K562 (cell line): ENCODE measurements around the gene CAPN2. TPM values are rescaled to one million over a fixed set of nuclear protein-coding genes. Genes with fewer than 3 reads are reported as not detected.

Source experiments
- ATF2 ChIP-seq: sonication (generic); formaldehyde crosslinking; IDR thresholded peaks from 2 replicates; pipeline ENCODE4 v1.8.1; 2022; ENCODE audit warnings: missing genetic modification reagents
- CBX2 ChIP-seq: fragments of 200-600 bp; sonication (generic); IDR thresholded peaks from one replicate; pipeline ENCODE4 v1.6.1; 2012; ENCODE audit warnings: mild to moderate bottlenecking, low read length, inconsistent platforms; ENCODE audit not compliant: insufficient read depth, poor library complexity, severe bottlenecking
- CHCHD3 ChIP-seq: fragments of 250-450 bp; sonication (Bioruptor Pico); IDR thresholded peaks from 2 replicates; pipeline ENCODE4 v2.1.2; 2022; ENCODE audit warnings: mild to moderate bottlenecking
- DPF2 ChIP-seq: fragments of 450-650 bp; IDR thresholded peaks from 2 replicates; pipeline ENCODE4 v1.6.1; 2016
- MEIS2 ChIP-seq: fragments of 450-650 bp; IDR thresholded peaks from 2 replicates; pipeline ENCODE4 v1.6.1; 2014; ENCODE audit warnings: mild to moderate bottlenecking; ENCODE audit not compliant: partially characterized antibody
- RBM25 ChIP-seq: fragments of 200-400 bp; formaldehyde crosslinking; IDR thresholded peaks from 2 replicates; pipeline ENCODE4 v1.6.1; 2018; ENCODE audit warnings: low read length, low read depth, moderate library complexity; ENCODE audit not compliant: severe bottlenecking
- SMAD2 ChIP-seq: fragments of 150-350 bp; IDR thresholded peaks from 2 replicates; pipeline ENCODE4 v1.6.1; 2014; ENCODE audit warnings: low read depth, mild to moderate bottlenecking, low read length
- SMARCA5 ChIP-seq: fragments of 450-650 bp; IDR thresholded peaks from 2 replicates; pipeline ENCODE4 v1.6.1; 2016
- SRSF9 ChIP-seq: fragments of 200-400 bp; formaldehyde crosslinking; IDR thresholded peaks from 2 replicates; pipeline ENCODE4 v1.6.1; 2017; ENCODE audit warnings: low read depth, low read length, borderline replicate concordance
- ZNF347 ChIP-seq: fragments of 450-650 bp; formaldehyde crosslinking; IDR thresholded peaks from 2 replicates; pipeline ENCODE4 v1.4.0; 2020; ENCODE audit warnings: low read depth, mild to moderate bottlenecking, moderate library complexity
- polyA plus RNA-seq, 8 experiments: library from polyadenylated mRNA; depleted of rRNA in 4 of 8; stranded (reverse) in 5 of 8; unstranded in 3 of 8; fragments of >200 nt; fragmentation: Nextera tagmentation in 2 of 8; fragmentation: Illumina TruSeq in 1 of 8; extraction: Ambion mirVana in 2 of 8; extraction: Trizol in 1 of 8; gene quantifications; 2 replicates each; pipeline versions ENCODE4 v1.2.1 to v1.2.3, GENCODE V29; 2011 to 2014; ENCODE audit warnings: inconsistent platforms in 1 of 8, missing spikeins in 1 of 8
- total RNA-seq, 7 experiments: library from RNA; depleted of rRNA in 6 of 7; stranded (reverse); fragments of >200 nt in 6 of 7; fragmentation: Illumina TruSeq in 2 of 7; extraction: Trizol in 2 of 7; gene quantifications; 2 replicates each; pipeline versions ENCODE4 v1.2.1 to v1.2.3, GENCODE V29; 2011 to 2021; ENCODE audit warnings: low replicate concordance in 1 of 7
- TF ChIP-seq, protein P1 (sequence below), 2 experiments: fragments of 450-650 bp in 1 of 2; sonication (generic) in 1 of 2; formaldehyde crosslinking in 1 of 2; IDR thresholded peaks; 2 replicates each; pipeline versions ENCODE4 v1.7.1 to v1.9.0; 2016 to 2022; ENCODE audit warnings: inconsistent platforms in 1 of 2, mild to moderate bottlenecking in 1 of 2, missing genetic modification reagents in 1 of 2
- TF ChIP-seq, protein P2 (sequence below): conservative IDR thresholded peaks from 2 replicates; pipeline ENCODE4 v1.6.1; 2011; ENCODE audit warnings: low read depth, mild to moderate bottlenecking, low read length; ENCODE audit not compliant: control insufficient read depth
- TF ChIP-seq, protein P3 (sequence below): fragments of 450-650 bp; IDR thresholded peaks from 2 replicates; pipeline ENCODE4 v1.6.1; 2017; ENCODE audit warnings: antibody characterized with exemption

The CAPN2 gene
- total and polyA plus RNA-seq, 9 of the 15 experiments (the other 6 are each of a cell fraction or from before 2014, with no cell fraction given), result 24.6 to 157 (median 101) TPM

- TF ChIP-seq, protein P1, sequence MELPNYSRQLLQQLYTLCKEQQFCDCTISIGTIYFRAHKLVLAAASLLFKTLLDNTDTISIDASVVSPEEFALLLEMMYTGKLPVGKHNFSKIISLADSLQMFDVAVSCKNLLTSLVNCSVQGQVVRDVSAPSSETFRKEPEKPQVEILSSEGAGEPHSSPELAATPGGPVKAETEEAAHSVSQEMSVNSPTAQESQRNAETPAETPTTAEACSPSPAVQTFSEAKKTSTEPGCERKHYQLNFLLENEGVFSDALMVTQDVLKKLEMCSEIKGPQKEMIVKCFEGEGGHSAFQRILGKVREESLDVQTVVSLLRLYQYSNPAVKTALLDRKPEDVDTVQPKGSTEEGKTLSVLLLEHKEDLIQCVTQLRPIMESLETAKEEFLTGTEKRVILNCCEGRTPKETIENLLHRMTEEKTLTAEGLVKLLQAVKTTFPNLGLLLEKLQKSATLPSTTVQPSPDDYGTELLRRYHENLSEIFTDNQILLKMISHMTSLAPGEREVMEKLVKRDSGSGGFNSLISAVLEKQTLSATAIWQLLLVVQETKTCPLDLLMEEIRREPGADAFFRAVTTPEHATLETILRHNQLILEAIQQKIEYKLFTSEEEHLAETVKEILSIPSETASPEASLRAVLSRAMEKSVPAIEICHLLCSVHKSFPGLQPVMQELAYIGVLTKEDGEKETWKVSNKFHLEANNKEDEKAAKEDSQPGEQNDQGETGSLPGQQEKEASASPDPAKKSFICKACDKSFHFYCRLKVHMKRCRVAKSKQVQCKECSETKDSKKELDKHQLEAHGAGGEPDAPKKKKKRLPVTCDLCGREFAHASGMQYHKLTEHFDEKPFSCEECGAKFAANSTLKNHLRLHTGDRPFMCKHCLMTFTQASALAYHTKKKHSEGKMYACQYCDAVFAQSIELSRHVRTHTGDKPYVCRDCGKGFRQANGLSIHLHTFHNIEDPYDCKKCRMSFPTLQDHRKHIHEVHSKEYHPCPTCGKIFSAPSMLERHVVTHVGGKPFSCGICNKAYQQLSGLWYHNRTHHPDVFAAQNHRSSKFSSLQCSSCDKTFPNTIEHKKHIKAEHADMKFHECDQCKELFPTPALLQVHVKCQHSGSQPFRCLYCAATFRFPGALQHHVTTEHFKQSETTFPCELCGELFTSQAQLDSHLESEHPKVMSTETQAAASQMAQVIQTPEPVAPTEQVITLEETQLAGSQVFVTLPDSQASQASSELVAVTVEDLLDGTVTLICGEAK (IDR thresholded peaks at IDR 0.05), result peak; percentile 24; the same call in 1 of the 2 replicates
- TF ChIP-seq, protein P1 (CRISPR knock-in tag; IDR thresholded peaks at IDR 0.05), result no peak
- no peak for TF ChIP-seq ATF2 (CRISPR knock-in tag)
- TF ChIP-seq, protein P2, sequence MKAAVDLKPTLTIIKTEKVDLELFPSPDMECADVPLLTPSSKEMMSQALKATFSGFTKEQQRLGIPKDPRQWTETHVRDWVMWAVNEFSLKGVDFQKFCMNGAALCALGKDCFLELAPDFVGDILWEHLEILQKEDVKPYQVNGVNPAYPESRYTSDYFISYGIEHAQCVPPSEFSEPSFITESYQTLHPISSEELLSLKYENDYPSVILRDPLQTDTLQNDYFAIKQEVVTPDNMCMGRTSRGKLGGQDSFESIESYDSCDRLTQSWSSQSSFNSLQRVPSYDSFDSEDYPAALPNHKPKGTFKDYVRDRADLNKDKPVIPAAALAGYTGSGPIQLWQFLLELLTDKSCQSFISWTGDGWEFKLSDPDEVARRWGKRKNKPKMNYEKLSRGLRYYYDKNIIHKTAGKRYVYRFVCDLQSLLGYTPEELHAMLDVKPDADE, result no peak
- TF ChIP-seq CBX2, result no peak
- TF ChIP-seq SMAD2, result no peak
- TF ChIP-seq SRSF9, result no peak
- TF ChIP-seq MEIS2, result peak; percentile 38
- TF ChIP-seq CHCHD3 (CRISPR knock-in tag), result no peak
- peak; percentile 91 for TF ChIP-seq DPF2
- TF ChIP-seq ZNF347 (CRISPR knock-in tag), result no peak
- no peak for TF ChIP-seq RBM25
- TF ChIP-seq SMARCA5, result peak; percentile 89
- TF ChIP-seq, protein P3, sequence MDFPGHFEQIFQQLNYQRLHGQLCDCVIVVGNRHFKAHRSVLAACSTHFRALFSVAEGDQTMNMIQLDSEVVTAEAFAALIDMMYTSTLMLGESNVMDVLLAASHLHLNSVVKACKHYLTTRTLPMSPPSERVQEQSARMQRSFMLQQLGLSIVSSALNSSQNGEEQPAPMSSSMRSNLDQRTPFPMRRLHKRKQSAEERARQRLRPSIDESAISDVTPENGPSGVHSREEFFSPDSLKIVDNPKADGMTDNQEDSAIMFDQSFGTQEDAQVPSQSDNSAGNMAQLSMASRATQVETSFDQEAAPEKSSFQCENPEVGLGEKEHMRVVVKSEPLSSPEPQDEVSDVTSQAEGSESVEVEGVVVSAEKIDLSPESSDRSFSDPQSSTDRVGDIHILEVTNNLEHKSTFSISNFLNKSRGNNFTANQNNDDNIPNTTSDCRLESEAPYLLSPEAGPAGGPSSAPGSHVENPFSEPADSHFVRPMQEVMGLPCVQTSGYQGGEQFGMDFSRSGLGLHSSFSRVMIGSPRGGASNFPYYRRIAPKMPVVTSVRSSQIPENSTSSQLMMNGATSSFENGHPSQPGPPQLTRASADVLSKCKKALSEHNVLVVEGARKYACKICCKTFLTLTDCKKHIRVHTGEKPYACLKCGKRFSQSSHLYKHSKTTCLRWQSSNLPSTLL, result no peak
Observed at GRCh38 chr1:223776075-223776814, 63.9 kb downstream of the CAPN2 start (continued).
